ENCODE results near the gene CT47C1. TPM values are rescaled to one million over a fixed set of nuclear protein-coding genes. Genes with fewer than 3 reads are reported as not detected.

Gene CT47C1
- total and polyA plus RNA-seq, 9 of the 15 experiments (the other 6 are each of a cell fraction or from before 2014, with no cell fraction given): not detected

DNA sequence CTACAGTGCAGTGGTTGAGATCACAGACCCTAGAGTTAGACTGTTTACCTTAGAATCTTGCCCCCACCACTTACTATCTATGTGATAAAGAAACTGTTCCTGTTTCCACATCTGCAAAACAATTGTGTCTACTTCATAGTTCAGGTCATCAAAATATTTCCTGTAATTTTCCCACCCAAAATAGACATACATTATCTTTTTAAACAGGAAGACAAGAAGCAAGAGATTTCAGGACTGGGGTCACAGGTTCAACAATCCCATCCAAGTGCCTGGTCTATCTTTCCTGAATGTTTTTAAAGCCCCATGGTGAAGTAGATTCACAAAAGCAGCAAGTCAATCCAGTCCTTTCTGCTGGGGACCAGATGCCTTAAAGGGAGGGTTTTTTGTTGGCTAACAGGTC lies 41.8 kb upstream of the CT47C1 start:
- TF ChIP-seq RBM14 (IDR thresholded peaks at IDR 0.05; ENCODE audit: borderline replicate concordance, insufficient read depth, low read depth, low read length): no peak
- TF ChIP-seq ADNP (tag; IDR thresholded peaks at IDR 0.05): no peak
- no peak for TF ChIP-seq PHB2 (IDR thresholded peaks at IDR 0.05; ENCODE audit: low read depth)
- no peak for TF ChIP-seq ZNF12 (CRISPR knock-in tag; IDR thresholded peaks at IDR 0.05)
- TF ChIP-seq EP300 (IDR thresholded peaks at IDR 0.05; ENCODE audit: low read length): no peak
- no peak for TF ChIP-seq NELFE (IDR thresholded peaks at IDR 0.05; ENCODE audit: insufficient read depth, insufficient read length)
- no peak for TF ChIP-seq CBFA2T3 (IDR thresholded peaks at IDR 0.05)
- no peak for TF ChIP-seq ATF7 (IDR thresholded peaks at IDR 0.05)
- intact Hi-C loops (cut with micrococcal nuclease): no loop called here
- Histone ChIP-seq H3K4me3 (no peak overlapping the region), H3K36me3 (ENCODE audit: control insufficient read depth, insufficient read depth, low read length) (no peaks in the 10 kb centered on the region), H3K79me2 (ENCODE audit: control insufficient read depth, insufficient read depth, low read length) (no peaks in the 10 kb centered on the region), H3K9ac (ENCODE audit: insufficient read depth in 1 of 2, low read depth in 2 of 2, low read length in 2 of 2) (no peak overlapping the region), H4K20me1 (replicated peaks; ENCODE audit: control insufficient read depth, insufficient read depth, low read length) (no peaks in the 10 kb centered on the region), H3K4me1 (replicated peaks in 1 of 2; ENCODE audit: control insufficient read depth in 2 of 2, insufficient read depth in 2 of 2, low read length in 2 of 2) (peaks cover 0 to 4% of the 10 kb centered on the region in 2 experiments; a peak in 2 of 5 replicates), H2AFZ (ENCODE audit: low read depth, low read length) (no peak overlapping the region), H3K27me3 (ENCODE audit: control insufficient read depth in 2 of 2, insufficient read depth in 2 of 2, low read length in 2 of 2) (no peaks in the 10 kb centered on the region), H3K4me2 (ENCODE audit: insufficient read depth, low read length) (no peak overlapping the region), H3K9me3 (replicated peaks; ENCODE audit: control insufficient read depth, insufficient read depth, low read depth, low read length) (no peaks in the 10 kb centered on the region), H3K27ac (ENCODE audit: extremely low read depth, low read depth, low read length) (no peak overlapping the region), H3K9me1 (ENCODE audit: control insufficient read depth, insufficient read depth, low read length) (no peaks in the 10 kb centered on the region)
- in situ Hi-C loops (cut with MboI): no loop called here
- no TSS peak for BruUV-seq (replicated peaks)
- POLR2A ChIA-PET: no interaction called here
- no peak for DNase-seq (ENCODE audit: extremely low read depth in 1 of 4, low spot score in 3 of 4)
- no peak for ATAC-seq
- CTCF ChIA-PET (ENCODE audit: low intra/inter-chr PET ratio): no interaction called here
- FAIRE-seq: no peak

Data from K562 (cell line).